ENCODE measurements around the gene ZBED1. TPM values are rescaled to one million over a fixed set of nuclear protein-coding genes. Genes with fewer than 3 reads are reported as not detected.

The ZBED1 gene
- total and polyA plus RNA-seq, 2 donors (not counting 3 experiments of a cell fraction or from before 2014, with no cell fraction given), result 24.6 to 46.5 TPM

GRCh38 chrX:2485789-2486345 lies 14.9 kb downstream of the ZBED1 start:
- no peak for DNase-seq (ENCODE audit: low read depth, low spot score)
- Histone ChIP-seq H3K9me1 (replicated peaks; ENCODE audit: control insufficient read depth, extremely low read depth, insufficient read depth, low read length) (no peaks in the 10 kb centered on the region), H2AFZ (ENCODE audit: low read depth, low read length) (no peak overlapping the region), H3K9ac (replicated peaks; ENCODE audit: extremely low read depth, insufficient read depth, low read length) (no peak overlapping the region), H3K27me3 (ENCODE audit: control insufficient read depth in 2 of 2, insufficient read depth in 2 of 2, low read length in 2 of 2) (no peaks in the 10 kb centered on the region), H3K4me3 (replicated peaks in 1 of 3; ENCODE audit: insufficient read depth in 1 of 3, low read depth in 1 of 3, low read length in 3 of 3) (no peak overlapping the region), H3K4me1 (ENCODE audit: control insufficient read depth, extremely low read depth, insufficient read depth, low read length) (no peaks in the 10 kb centered on the region), H3K4me2 (ENCODE audit: insufficient read depth, low read length) (no peak overlapping the region), H3K79me2 (ENCODE audit: control insufficient read depth, insufficient read depth, low read length) (peaks cover 16% of the 10 kb centered on the region), H3K9me3 (replicated peaks; ENCODE audit: control insufficient read depth, insufficient read depth, low read length) (no peaks in the 10 kb centered on the region), H4K20me1 (replicated peaks; ENCODE audit: control insufficient read depth, extremely low read depth, insufficient read depth, low read length) (peaks cover 2% of the 10 kb centered on the region), H3K36me3 (ENCODE audit: control insufficient read depth in 2 of 2, extremely low read depth in 1 of 2, insufficient read depth in 2 of 2, low read length in 2 of 2) (peaks cover 17 to 29% of the 10 kb centered on the region in 2 experiments), H3K27ac (ENCODE audit: insufficient read depth, low read depth, low read length) (no peak overlapping the region)
- no peak for FAIRE-seq
- intact Hi-C loops (cut with micrococcal nuclease) (no loop called here), dilution Hi-C loops (cut with MboI; ENCODE audit: extremely low pct_ligation_motif_present, low sequenced_read_pairs) (no loop called here)
- TF ChIP-seq POLR2AphosphoS5 (IDR thresholded peaks at IDR 0.05; ENCODE audit: insufficient read depth, low read depth, low read length), result no peak
- TF ChIP-seq EZH2 (IDR thresholded peaks at IDR 0.05; ENCODE audit: borderline replicate concordance, low read depth, low read length, severe bottlenecking), result no peak
- no peak for TF ChIP-seq FOS (IDR thresholded peaks at IDR 0.05; ENCODE audit: borderline replicate concordance, insufficient read depth, low read length)
- TF ChIP-seq MYC (IDR thresholded peaks at IDR 0.05; ENCODE audit: low read depth, low read length), result no peak
- no peak for TF ChIP-seq CTCF (IDR thresholded peaks at IDR 0.05; ENCODE audit: extremely low read depth in 1 of 2, insufficient read depth in 1 of 2, low read depth in 1 of 2, low read length in 2 of 2)
- TF ChIP-seq GATA2 (IDR thresholded peaks at IDR 0.05; ENCODE audit: insufficient read depth, insufficient read length, low read depth, low read length), result no peak
- no peak for TF ChIP-seq MAX (IDR thresholded peaks at IDR 0.05; ENCODE audit: insufficient read depth, insufficient read length)
- TF ChIP-seq POLR2A (IDR thresholded peaks at IDR 0.05; ENCODE audit: low read depth, low read length), result no peak
- no peak for TF ChIP-seq JUN (IDR thresholded peaks at IDR 0.05; ENCODE audit: borderline replicate concordance, insufficient read depth, insufficient read length, low read depth)
- CTCF ChIA-PET, result no interaction called here
- POLR2A ChIA-PET, result no interaction called here
- no TSS peak for BruUV-seq (replicated peaks)

Data from endothelial cell of umbilical vein (primary cell).